Spleen (tissue), 11 donors: ENCODE results near the gene TLCD3B. TPM values are rescaled to one million over a fixed set of nuclear protein-coding genes. Genes with fewer than 3 reads are reported as not detected.

Source experiments
- DNase-seq: peaks from one replicate; pipeline ENCODE4 v3.0.0-alpha.2; 2020
- H3K27ac ChIP-seq, 8 donors: fragments of 200-600 bp; sonication (generic) in 7 of 8; 1 replicate in 4 of 8; 2 replicates in 4 of 8; pipeline versions ENCODE4 v1.5.0 to v1.8.0; 2016 to 2021; ENCODE audit warnings: inconsistent platforms in 4 of 8, mild to moderate bottlenecking in 4 of 8, moderate library complexity in 1 of 8
- H3K27me3 ChIP-seq, 7 donors: fragments of 200-600 bp; sonication (generic) in 6 of 7; replicated peaks in 1 of 7; 1 replicate in 4 of 7; 2 replicates in 3 of 7; pipeline versions ENCODE4 v1.5.0 to v1.8.0; 2016 to 2021; ENCODE audit warnings: inconsistent platforms in 3 of 7, mild to moderate bottlenecking in 1 of 7
- H3K36me3 ChIP-seq, 6 donors: fragments of 200-600 bp; sonication (generic) in 5 of 6; 1 replicate in 4 of 6; 2 replicates in 2 of 6; pipeline versions ENCODE4 v1.5.0 to v1.8.0; 2016 to 2021; ENCODE audit warnings: inconsistent platforms in 2 of 6
- H3K4me1 ChIP-seq, 6 donors: fragments of 200-600 bp; sonication (generic) in 5 of 6; 1 replicate in 3 of 6; 2 replicates in 3 of 6; pipeline versions ENCODE4 v1.5.0 to v1.8.0; 2016 to 2021; ENCODE audit warnings: inconsistent platforms in 3 of 6
- H3K4me3 ChIP-seq, 8 donors: fragments of 200-600 bp; sonication (generic) in 7 of 8; 1 replicate in 4 of 8; 2 replicates in 4 of 8; pipeline versions ENCODE4 v1.5.0 to v1.8.0; 2016 to 2021; ENCODE audit warnings: inconsistent platforms in 4 of 8, mild to moderate bottlenecking in 4 of 8, moderate library complexity in 2 of 8
- H3K9me3 ChIP-seq, 8 donors: fragments of 200-600 bp; sonication (generic) in 7 of 8; 1 replicate in 4 of 8; 2 replicates in 4 of 8; pipeline versions ENCODE4 v1.5.0 to v1.8.0; 2016 to 2021; ENCODE audit warnings: inconsistent platforms in 4 of 8
- CTCF ChIP-seq, 11 experiments: fragments of 200-600 bp in 7 of 11; fragments of 450-650 bp in 4 of 11; sonication (generic) in 4 of 11; IDR thresholded peaks in 8 of 11; conservative IDR thresholded peaks in 3 of 11; 1 replicate in 7 of 11; 2 replicates in 4 of 11; pipeline versions ENCODE4 v1.4.0 to v1.8.0; 2016 to 2021; ENCODE audit warnings: antibody characterized with exemption in 11 of 11, inconsistent platforms in 4 of 11, mild to moderate bottlenecking in 1 of 11
- POLR2A ChIP-seq, 3 donors: fragments of 450-650 bp; IDR thresholded peaks; one replicate each; pipeline ENCODE4 v1.5.1; 2017; ENCODE audit warnings: antibody characterized with exemption in 3 of 3, mild to moderate bottlenecking in 1 of 3
- POLR2AphosphoS5 ChIP-seq, 3 donors: sonication (generic); formaldehyde crosslinking; IDR thresholded peaks; one replicate each; pipeline ENCODE4 v1.5.1; 2017; ENCODE audit warnings: antibody characterized with exemption in 3 of 3
- WGBS, 5 donors: extraction: QIAGEN DNeasy Blood & Tissue Kit in 3 of 5; methylation state at CpG; one replicate each; pipeline versions ENCODE4 v1.1.5 to v1.1.7; 2013 to 2018; 5-methylcytosine and 5-hydroxymethylcytosine counted together
- intact Hi-C: fragments of 100-400 bp; cut with DNase I; formaldehyde crosslinking; loops from one replicate; pipeline ENCODE4 v1.15.0; 2023; ENCODE audit warnings: low total_unique reads
- polyA plus RNA-seq, 3 donors: library from polyadenylated mRNA; stranded (reverse); fragments of 200-250 nt; gene quantifications; one replicate each; pipeline ENCODE4 v1.2.1, GENCODE V29; 2013
- total RNA-seq, 7 donors: library from RNA; depleted of rRNA in 3 of 7; stranded (reverse); fragments of >200 nt in 3 of 7; fragmentation: NEBNext Ultra II Directional in 4 of 7; extraction: Animal tissue kit (Norgen Biotek cat#: 25700) in 4 of 7; gene quantifications; one replicate each; pipeline versions ENCODE4 v1.1.0 to v1.2.1, GENCODE V29; 2016 to 2021
- donor health status: healthy with polysubstance abuse.
- donor health status: DM: no; HTN: no; CAD: no; lungs with moderate emphysema.
- donor health status: DM: no; HTN: no; CAD: no.
- donor health status: Bipolar disorder and iron deficiency.
- donor health status: healthy.
- donor health status: DM: no; HTN: no; CAD: no.
- donor health status: DM: yes; HTN: yes; CAD: no.

The TLCD3B gene
- total and polyA plus RNA-seq, 10 donors, result 0.09 to 0.10 TPM; not detected in 8

- intact Hi-C loops, result no loop called here
- Histone ChIP-seq H3K9me3 (no peaks in the 10 kb centered on the region), H3K27ac (no peak overlapping the region), H3K27me3 (peaks cover 0 to 49% (median 34%) of the 10 kb centered on the region in 7 donors), H3K4me3 (peak overlapping the region in 7 of 8 donors; percentile 32 to 70 (median 45)), H3K36me3 (no peaks in the 10 kb centered on the region), H3K4me1 (peaks cover 6 to 27% (median 20%) of the 10 kb centered on the region in 6 donors)
- 23 to 32% (median 25%) methylated on average over 26 to 31 of the region's 31 CpGs for WGBS, 5 donors
- TF ChIP-seq POLR2AphosphoS5 (IDR thresholded peaks at IDR 0.05) (no peak), CTCF (IDR thresholded peaks at IDR 0.05 in 8 of 11, conservative IDR thresholded peaks at IDR 0.05 in 3 of 11) (no peak), POLR2A (IDR thresholded peaks at IDR 0.05) (no peak)
- DNase-seq, result no peak
Measured at GRCh38 chr16:30011714-30012504, 19.2 kb downstream of the TLCD3B start.

- 1 to 2% (median 1%) methylated on average over 58 to 99 of the region's 99 CpGs for WGBS, 5 donors
- peaks cover 0 to 49% (median 34%) of the 10 kb centered on the region in 7 donors for H3K27me3 ChIP-seq
- intact Hi-C loops, result no loop called here
Measured at GRCh38 chr16:30010844-30011713, 20.0 kb downstream of the TLCD3B start, which contains the start of gene DOC2A. DOC2A (minus strand) TSS chr16:30011027; CDS start chr16:30010222, 805 bp downstream.

GRCh38 chr16:30009990-30010843, 20.9 kb downstream of the TLCD3B start:
- no peak for TF ChIP-seq POLR2A (IDR thresholded peaks at IDR 0.05)
- no peak for TF ChIP-seq CTCF (IDR thresholded peaks at IDR 0.05 in 8 of 11, conservative IDR thresholded peaks at IDR 0.05 in 3 of 11)
- no peak for TF ChIP-seq POLR2AphosphoS5 (IDR thresholded peaks at IDR 0.05)
- no peak for DNase-seq
- peak overlapping the region; percentile 28 to 70 (median 42) for H3K4me3 ChIP-seq
- no peaks in the 10 kb centered on the region for H3K9me3 ChIP-seq
- no peak overlapping the region for H3K27ac ChIP-seq
- H3K4me1 ChIP-seq, result peaks cover 6 to 34% (median 27%) of the 10 kb centered on the region in 6 donors
- peaks cover 0 to 49% (median 34%) of the 10 kb centered on the region in 7 donors for H3K27me3 ChIP-seq
- peaks cover 0 to 13% (median 0%) of the 10 kb centered on the region in 6 donors for H3K36me3 ChIP-seq
- intact Hi-C loops, result loop anchor here (5.0 kb wide), 1 partner anchor 313 kb away; no protein-coding TSS in a partner anchor
- 19 to 28% (median 23%) methylated on average over 22 to 34 of the region's 34 CpGs for WGBS, 5 donors

More at GRCh38 chr16:30010844-30011713, 20.0 kb downstream of the TLCD3B start, which contains the start of gene DOC2A:
- H3K36me3 ChIP-seq, result peaks cover 0 to 4% (median 0%) of the 10 kb centered on the region in 6 donors
- no peaks in the 10 kb centered on the region for H3K9me3 ChIP-seq
- peak within 1 kb of the TSS; percentile 28 to 70 (median 42) for H3K4me3 ChIP-seq
- TF ChIP-seq POLR2A (IDR thresholded peaks at IDR 0.05) (no peak), CTCF (IDR thresholded peaks at IDR 0.05 in 8 of 11, conservative IDR thresholded peaks at IDR 0.05 in 3 of 11) (no peak), POLR2AphosphoS5 (IDR thresholded peaks at IDR 0.05) (no peak)
- H3K27ac ChIP-seq, result no peak within 1 kb of the TSS
- peak; percentile 74 for DNase-seq
- peaks cover 6 to 27% (median 20%) of the 10 kb centered on the region in 6 donors for H3K4me1 ChIP-seq
